Measurements from ENCODE around the gene CXXC4. TPM values are rescaled to one million over a fixed set of nuclear protein-coding genes. Genes with fewer than 3 reads are reported as not detected.

Gene CXXC4
- total RNA-seq, 1 donor = 0.21 TPM

DNA sequence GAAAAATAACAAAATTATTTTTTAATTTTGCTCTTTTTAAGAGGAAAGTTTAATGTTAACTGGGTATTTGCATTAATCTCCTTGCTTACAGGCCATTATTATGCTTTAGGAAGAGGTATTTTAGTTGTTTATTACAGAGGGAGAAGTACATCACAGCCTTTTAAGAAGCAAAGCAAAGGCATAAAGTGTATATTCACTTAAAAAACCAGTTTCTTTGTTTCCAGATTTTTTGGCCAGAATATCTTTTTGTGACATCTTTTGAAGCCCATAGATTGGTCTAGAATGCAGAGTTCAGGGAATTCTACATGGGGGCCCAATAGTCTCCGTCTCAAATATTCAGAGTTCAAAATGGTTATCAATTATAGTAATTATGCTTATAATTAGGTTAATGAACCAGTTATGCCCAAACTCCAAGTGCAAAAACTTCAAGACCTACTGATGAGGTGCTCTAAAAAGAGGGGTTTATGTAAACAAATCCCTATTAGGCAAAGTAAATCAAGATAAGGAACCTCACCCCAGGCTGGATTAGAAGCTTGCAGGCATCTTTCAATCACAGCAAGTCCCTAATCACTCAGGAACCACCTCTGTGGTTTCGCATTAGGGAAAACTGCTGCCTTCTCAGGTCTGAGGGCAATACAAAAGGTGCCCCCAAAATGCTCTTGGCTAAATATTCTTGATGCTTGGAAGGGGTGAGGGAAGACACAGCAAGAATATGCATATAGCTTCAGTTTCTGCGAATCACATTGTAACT lies 1.4 kb downstream of the CXXC4 start:
- peaks cover 83% of the 10 kb centered on the region for H3K27me3 ChIP-seq (ENCODE audit: insufficient read depth, low read length)

DNA sequence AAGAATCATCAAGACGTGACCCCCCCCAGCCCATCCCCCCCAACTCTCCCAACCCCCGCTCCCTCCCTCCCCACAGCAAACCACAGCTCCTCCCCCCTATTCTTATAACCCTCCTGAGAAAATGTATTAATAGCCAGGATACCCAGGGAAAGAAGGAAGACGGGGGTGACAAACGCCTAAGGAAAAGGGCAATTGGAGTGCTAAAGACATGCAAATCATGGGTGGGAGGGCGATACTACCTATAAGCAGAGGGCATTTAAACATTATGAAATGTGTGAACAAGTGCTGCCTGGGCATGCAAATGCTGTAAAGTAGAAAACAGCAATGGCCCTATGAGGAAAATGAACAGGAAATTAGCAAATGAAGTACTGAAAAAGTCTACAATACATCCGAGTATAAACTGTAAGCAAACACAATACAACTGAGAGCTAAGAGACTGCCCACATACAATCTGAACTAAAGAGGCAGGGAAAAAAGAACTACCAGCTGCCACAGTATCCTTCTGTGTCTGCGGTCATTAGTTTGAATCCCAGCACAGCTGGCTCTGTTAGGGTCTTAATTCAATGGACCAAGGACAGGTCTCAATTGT lies 2.4 kb downstream of the CXXC4 start:
- Histone ChIP-seq H3K4me1 (ENCODE audit: insufficient read depth, low read length) (peaks cover 7% of the 10 kb centered on the region), H3K4me3 (ENCODE audit: low read length) (no peak overlapping the region), H3K9me3 (ENCODE audit: low read depth, low read length) (no peaks in the 10 kb centered on the region), H3K27me3 (ENCODE audit: insufficient read depth, low read length) (peaks cover 85% of the 10 kb centered on the region)

More for the DNA sequence above, 1.4 kb downstream of the CXXC4 start:
- H3K4me1 ChIP-seq (ENCODE audit: insufficient read depth, low read length) = peaks cover 7% of the 10 kb centered on the region
- H3K4me3 ChIP-seq (ENCODE audit: low read length) = no peak overlapping the region
- no peaks in the 10 kb centered on the region for H3K9me3 ChIP-seq (ENCODE audit: low read depth, low read length)

DNA sequence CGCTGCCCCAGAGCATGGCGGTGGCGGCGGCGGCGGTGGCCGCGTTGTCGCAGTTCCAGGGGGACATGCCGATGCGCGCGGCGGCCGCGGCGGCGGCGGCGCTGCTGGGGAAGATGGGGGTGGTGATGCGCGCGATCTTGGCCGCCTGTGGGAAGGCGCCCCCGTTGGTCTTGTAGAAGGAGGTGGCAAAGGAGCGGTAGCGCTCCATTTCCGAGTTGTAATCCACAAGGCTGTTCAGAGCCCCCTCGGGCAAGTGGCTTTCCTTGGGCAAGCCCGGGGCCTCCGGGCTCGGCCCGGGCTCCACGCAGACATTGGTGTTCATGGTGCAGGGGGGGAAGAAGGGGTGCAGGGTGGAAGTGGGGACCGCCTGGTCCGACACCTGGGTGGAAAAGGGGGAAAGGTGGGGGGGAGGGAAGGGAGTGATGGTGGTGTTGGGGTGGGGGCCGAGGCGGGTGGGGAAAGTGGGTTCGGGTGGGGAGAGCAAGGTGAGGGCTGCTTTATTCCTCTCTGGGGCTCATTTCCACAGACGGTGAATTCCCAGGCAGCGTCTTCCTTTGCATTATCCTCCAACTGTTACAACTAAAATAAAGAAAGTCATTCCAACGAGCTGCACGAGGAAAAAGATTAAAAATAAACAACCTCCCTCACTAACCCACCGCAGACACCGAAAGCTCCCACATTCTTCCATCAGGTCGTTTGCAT lies 3.1 kb downstream of the CXXC4 start:
- Histone ChIP-seq H3K4me3 (ENCODE audit: low read length) (no peak overlapping the region), H3K27me3 (ENCODE audit: insufficient read depth, low read length) (peaks cover 80% of the 10 kb centered on the region), H3K4me1 (ENCODE audit: insufficient read depth, low read length) (peaks cover 7% of the 10 kb centered on the region), H3K9me3 (ENCODE audit: low read depth, low read length) (no peaks in the 10 kb centered on the region)

DNA sequence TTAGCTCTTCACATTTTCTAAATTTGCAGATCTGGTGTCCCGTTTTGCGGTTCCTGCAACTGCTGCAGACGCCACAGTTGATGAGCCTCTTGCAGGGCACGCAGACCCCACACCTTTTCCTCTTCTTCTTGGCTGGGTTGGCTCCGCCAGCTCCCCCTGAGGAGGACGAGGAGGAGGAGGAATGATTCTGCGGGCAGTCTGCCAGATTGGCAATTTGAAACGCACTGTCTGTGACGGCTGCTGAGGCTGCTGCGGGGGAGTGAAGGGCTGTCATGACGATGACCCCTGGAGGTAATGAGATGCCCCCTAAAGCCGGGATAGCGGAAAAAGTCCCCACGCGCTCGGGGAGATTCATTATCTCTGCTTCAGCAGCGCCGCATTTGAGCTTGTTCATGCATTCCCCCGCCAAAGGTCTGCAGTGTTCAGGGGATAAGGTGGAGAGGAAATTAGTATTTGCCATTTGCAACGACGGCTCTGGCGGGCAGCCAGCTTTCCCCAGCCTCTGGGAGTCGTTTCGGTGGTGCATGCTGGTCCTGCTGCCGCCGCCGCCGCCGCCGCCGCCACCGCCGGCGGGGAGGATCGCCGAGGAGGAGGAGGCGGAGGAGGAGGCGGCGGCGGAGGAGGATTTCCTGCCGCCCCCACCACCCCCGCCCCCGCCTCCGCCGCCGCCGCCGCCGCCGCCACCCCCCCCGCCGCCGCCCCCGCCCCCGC lies 3.8 kb downstream of the CXXC4 start:
- peak overlapping the region; percentile 15 for H3K4me3 ChIP-seq (ENCODE audit: low read length)
- peaks cover 72% of the 10 kb centered on the region for H3K27me3 ChIP-seq (ENCODE audit: insufficient read depth, low read length)
- peaks cover 7% of the 10 kb centered on the region for H3K4me1 ChIP-seq (ENCODE audit: insufficient read depth, low read length)
- H3K9me3 ChIP-seq (ENCODE audit: low read depth, low read length) = no peaks in the 10 kb centered on the region

DNA sequence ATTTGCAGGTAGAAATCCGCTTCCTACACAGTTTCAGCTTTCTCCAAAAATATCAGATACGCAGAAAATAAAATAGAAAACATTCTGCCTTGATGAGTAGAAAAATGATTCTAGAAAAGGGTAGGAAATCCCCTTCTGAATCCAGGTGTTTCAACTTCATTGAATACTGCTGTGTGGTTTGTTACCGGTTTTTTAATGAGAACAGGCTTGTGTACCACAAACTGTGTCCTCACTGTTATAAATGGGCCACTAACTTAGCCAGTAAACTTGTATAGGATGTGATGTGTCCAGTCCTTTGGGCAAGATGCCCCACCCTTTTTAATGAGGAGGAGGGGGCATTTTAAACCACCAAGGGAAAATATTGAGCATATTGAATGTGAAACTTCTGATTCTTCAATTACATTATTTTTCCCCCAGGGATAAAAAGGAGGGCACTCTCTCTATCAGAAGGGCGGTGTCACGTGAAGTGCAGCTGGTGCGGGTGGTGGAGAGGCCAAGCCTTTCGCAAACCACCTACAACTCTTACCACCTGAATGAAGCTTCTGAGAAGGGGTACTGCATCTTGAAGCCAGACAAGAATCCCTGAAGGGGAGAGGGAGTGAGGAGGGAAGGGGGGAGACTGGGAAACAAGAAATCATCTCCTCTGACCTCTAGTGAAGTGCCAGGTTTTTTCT lies 4.5 kb downstream of the CXXC4 start:
- Histone ChIP-seq H3K27me3 (ENCODE audit: insufficient read depth, low read length) (peaks cover 66% of the 10 kb centered on the region), H3K4me1 (ENCODE audit: insufficient read depth, low read length) (peaks cover 7% of the 10 kb centered on the region), H3K9me3 (ENCODE audit: low read depth, low read length) (no peaks in the 10 kb centered on the region), H3K4me3 (ENCODE audit: low read length) (no peak overlapping the region)

DNA sequence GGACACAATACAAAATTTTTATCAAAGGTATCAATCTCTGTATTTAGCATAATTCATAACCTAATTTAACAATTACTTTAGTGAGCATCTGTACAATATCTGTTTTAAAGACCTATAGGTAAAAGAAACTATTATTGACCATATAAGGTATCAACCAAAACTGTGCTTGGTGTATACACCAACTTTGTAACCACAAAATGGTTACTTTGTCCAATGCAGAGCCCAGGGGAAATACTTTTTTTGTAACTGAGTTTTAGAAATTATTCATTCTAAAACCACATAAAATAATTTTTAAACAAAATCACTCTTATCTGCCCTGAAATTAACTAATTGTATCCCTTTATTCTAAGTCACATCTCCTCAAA lies 5.0 kb downstream of the CXXC4 start:
- Histone ChIP-seq H3K9me3 (ENCODE audit: low read depth, low read length) (no peaks in the 10 kb centered on the region), H3K4me3 (ENCODE audit: low read length) (no peak overlapping the region), H3K27me3 (ENCODE audit: insufficient read depth, low read length) (peaks cover 62% of the 10 kb centered on the region), H3K4me1 (ENCODE audit: insufficient read depth, low read length) (peaks cover 7% of the 10 kb centered on the region)

DNA sequence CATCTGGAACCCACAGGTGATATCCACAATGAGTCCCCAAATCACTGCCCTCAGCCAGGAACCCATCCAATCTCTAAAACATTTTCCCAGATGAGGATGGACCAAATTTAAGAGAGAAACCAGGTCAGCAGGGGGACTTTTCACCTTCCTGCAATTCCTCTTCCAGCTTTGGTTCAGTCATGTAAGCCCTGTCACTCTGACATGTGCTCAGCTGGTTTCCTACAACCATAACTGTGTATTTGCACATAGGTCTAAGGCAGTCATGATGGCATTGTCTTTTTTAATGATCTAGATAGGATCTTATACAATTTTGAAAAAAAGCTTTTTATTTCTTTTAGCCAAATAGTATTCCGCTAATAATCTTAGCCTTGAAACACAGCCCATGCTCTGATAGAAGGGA lies 6.5 kb downstream of the CXXC4 start:
- no peaks in the 10 kb centered on the region for H3K9me3 ChIP-seq (ENCODE audit: low read depth, low read length)
- H3K27me3 ChIP-seq (ENCODE audit: insufficient read depth, low read length) = peaks cover 49% of the 10 kb centered on the region
- no peak overlapping the region for H3K4me3 ChIP-seq (ENCODE audit: low read length)
- peaks cover 7% of the 10 kb centered on the region for H3K4me1 ChIP-seq (ENCODE audit: insufficient read depth, low read length)

DNA sequence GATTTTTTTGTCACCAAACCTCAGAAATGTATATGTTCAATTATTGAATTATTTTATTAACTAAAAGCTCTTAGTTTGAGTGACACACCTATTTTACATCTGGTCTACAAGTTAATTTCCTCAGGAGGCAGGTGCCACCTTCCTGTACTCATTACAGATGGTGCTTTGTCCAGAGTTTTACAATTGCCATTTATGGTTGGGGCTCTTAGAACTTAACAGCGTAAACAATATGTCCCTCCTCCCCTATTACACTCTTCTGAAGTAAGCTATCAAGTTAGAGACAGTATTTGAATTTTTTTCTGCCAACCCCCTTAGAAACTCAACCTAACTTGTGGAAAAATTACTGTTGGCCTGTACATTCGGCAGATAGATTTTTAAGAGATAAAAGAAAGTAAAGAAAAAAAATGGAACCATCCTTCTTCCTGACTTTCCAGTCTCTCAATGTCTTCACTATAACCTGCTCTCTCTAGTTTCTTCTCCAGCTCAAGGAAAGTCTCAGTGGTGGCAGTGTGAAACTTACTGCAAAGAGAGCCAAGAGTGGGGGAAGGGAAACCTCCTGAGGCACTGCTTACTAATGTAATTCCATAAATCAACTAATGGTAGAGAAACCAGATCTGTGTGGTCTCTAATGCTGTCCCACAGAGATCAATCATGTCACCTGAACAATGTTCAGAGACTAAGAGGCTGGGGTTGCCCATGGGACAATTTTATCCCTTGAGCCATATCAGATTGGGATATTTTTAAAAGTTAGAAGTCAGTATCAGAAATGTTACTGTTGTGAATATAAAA lies 7.8 kb downstream of the CXXC4 start:
- no peaks in the 10 kb centered on the region for H3K9me3 ChIP-seq (ENCODE audit: low read depth, low read length)
- H3K4me3 ChIP-seq (ENCODE audit: low read length) = no peak overlapping the region
- H3K4me1 ChIP-seq (ENCODE audit: insufficient read depth, low read length) = peaks cover 7% of the 10 kb centered on the region
- H3K27me3 ChIP-seq (ENCODE audit: insufficient read depth, low read length) = peaks cover 40% of the 10 kb centered on the region

DNA sequence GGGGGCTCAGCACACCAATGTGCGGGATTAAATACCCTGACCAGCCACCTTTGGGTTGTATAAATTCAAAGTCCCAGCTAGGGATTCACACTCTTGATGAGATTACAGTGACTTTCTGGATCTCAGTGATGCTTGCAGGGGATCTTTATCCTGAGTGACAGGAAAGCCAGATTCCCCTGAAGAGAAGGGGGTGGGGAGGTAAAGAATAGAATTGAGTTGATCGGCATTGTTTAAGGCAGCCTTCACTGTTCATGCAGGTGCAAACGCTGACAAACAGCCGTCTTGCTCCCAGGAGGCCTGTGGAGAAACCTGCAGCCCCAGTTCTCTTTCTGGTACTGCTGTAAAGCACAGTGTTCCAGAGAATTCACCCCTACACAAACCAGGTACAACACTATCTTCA lies 19.0 kb downstream of the CXXC4 start:
- Histone ChIP-seq H3K9me3 (ENCODE audit: low read depth, low read length) (no peaks in the 10 kb centered on the region), H3K4me3 (ENCODE audit: low read length) (no peak overlapping the region), H3K4me1 (ENCODE audit: insufficient read depth, low read length) (no peaks in the 10 kb centered on the region), H3K27me3 (ENCODE audit: insufficient read depth, low read length) (no peaks in the 10 kb centered on the region)

DNA sequence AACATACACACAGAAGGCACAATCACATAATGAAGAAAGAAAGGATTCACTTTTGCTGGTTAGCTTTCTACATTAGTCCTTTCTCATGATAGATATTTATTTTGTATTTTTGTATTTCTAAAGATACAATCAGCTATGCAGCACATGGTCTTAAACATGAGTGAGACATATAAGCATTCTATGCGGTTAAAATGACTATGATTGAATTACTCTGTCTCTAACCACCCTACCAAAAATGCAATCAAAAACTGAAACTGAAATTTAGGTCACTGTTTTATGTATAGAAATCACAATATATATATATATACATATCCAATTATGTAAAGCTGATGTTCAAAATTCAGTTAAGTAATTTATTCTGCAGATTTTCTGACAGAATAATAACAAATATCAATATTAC lies 21.9 kb downstream of the CXXC4 start:
- Histone ChIP-seq H3K4me1 (ENCODE audit: insufficient read depth, low read length) (no peaks in the 10 kb centered on the region), H3K9me3 (ENCODE audit: low read depth, low read length) (no peaks in the 10 kb centered on the region)

DNA sequence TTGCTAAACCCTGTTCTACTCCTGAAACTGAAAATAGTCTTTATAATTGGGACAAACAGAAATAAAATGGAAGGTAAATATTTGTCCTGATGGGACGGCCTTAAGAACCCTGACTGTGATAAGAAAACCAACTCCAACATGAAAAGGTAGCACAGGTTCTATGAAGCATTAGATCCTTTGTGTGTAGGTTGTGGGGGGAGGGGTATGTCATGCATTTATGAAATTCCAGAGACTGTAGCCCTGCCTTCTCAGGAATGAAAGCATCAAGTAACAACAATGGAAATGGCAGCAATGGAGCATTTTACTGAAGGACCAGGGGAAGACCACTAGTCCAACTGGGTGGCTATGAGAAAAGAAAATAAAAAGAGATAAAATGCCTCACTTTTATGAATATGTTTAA lies 23.9 kb downstream of the CXXC4 start:
- H3K9me3 ChIP-seq (ENCODE audit: low read depth, low read length) = no peaks in the 10 kb centered on the region
- no peak overlapping the region for H3K4me3 ChIP-seq (ENCODE audit: low read length)
- H3K4me1 ChIP-seq (ENCODE audit: insufficient read depth, low read length) = no peaks in the 10 kb centered on the region
- no peaks in the 10 kb centered on the region for H3K27me3 ChIP-seq (ENCODE audit: insufficient read depth, low read length)

More for the DNA sequence above, 21.9 kb downstream of the CXXC4 start:
- Histone ChIP-seq H3K27me3 (ENCODE audit: insufficient read depth, low read length) (no peaks in the 10 kb centered on the region), H3K4me3 (ENCODE audit: low read length) (no peak overlapping the region)

DNA sequence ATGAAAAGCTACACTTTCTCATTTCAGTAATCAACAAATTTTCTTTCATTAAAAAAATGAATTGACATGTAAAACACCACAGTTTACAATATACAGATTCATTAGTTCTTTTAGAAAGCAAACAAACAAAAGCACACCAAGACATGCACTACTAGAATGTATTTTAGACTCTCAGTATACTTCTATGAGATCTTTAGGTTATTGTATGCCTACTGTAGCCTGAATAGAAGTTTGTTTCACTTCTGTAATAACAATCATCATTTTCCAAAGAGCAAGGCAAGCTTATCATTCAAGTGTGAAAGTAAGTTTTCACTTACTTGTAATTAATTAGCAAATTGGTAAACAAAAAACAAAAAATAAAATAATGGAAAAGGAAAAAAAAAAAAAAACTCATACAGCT lies 24.9 kb downstream of the CXXC4 start:
- H3K9me3 ChIP-seq (ENCODE audit: low read depth, low read length) = no peaks in the 10 kb centered on the region
- H3K27me3 ChIP-seq (ENCODE audit: insufficient read depth, low read length) = no peaks in the 10 kb centered on the region
- no peak overlapping the region for H3K4me3 ChIP-seq (ENCODE audit: low read length)
- no peaks in the 10 kb centered on the region for H3K4me1 ChIP-seq (ENCODE audit: insufficient read depth, low read length)

DNA sequence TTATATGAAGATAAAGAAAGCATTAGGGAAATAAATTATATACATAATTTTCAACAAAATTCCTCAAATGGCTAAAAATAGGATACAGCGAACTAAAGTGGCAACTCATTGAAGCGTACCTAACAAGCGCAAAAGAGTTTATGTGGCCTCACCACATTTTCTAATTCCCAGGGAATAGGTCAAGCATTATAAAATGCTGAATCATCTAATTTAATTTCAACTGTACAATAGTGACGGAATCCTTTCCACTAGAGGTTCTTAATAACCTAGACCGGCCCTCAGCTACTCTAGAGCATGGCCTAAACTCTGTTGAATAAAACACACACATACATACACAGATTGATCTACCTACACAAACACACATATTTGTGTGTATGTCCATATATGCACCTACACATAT lies 29.1 kb downstream of the CXXC4 start:
- no peaks in the 10 kb centered on the region for H3K4me1 ChIP-seq (ENCODE audit: insufficient read depth, low read length)
- no peaks in the 10 kb centered on the region for H3K27me3 ChIP-seq (ENCODE audit: insufficient read depth, low read length)
- H3K9me3 ChIP-seq (ENCODE audit: low read depth, low read length) = no peaks in the 10 kb centered on the region
- no peak overlapping the region for H3K4me3 ChIP-seq (ENCODE audit: low read length)

DNA sequence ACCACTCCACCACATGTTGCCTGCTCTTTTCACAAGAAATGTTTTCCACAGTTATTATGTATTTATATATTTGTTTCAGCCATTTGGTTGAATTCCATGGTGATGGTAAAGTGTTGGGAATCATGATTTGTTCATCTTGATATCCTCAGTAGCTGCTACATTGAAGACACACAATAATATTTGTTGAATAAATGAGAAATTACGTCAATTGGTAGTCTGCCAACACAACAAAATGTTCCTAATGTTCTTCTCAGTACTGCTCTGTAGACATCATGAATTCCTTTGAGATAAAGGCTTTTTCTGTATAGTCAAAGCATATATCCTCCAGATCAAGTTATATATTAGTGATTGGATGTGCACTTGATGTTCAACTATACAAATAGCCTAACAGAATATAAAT lies 29.5 kb downstream of the CXXC4 start:
- H3K9me3 ChIP-seq (ENCODE audit: low read depth, low read length) = no peaks in the 10 kb centered on the region
- H3K27me3 ChIP-seq (ENCODE audit: insufficient read depth, low read length) = no peaks in the 10 kb centered on the region
- no peak overlapping the region for H3K4me3 ChIP-seq (ENCODE audit: low read length)
- no peaks in the 10 kb centered on the region for H3K4me1 ChIP-seq (ENCODE audit: insufficient read depth, low read length)
